Activated CD4-positive, alpha-beta T cell treated with anti-CD3 and anti-CD28 coated beads for 48 hours (primary cell): Measurements from ENCODE around the gene BUD31.
"Not testable (repeated sequence)": the region's sequence is repeated elsewhere in the genome, so short reads cannot be mapped to it uniquely, and the experiment has no call there.

Experiments
- DNase-seq: peaks from one replicate; pipeline ENCODE4 v3.0.0-alpha.2; 2020

BUD31 gene

DNA sequence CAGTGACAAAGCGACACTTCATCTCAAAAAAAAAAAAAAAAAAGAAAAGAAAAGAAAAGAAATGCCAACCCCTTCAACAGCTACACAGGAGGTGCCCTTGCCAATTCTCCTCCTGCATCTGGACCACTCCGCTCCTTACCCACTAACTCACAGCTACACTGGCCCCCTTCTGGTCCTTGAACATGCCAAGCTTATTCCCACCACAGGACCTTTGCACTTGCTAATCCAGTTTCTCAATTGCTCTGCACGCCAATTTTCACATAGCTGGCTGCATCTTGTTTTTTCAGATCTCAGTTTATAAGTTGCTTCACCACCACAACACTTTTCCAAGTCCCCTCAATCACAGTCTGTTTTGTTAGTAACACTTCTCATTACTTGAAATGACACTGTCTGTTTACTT, 5.9 kb upstream of the BUD31 start:
- no peak for DNase-seq

DNA sequence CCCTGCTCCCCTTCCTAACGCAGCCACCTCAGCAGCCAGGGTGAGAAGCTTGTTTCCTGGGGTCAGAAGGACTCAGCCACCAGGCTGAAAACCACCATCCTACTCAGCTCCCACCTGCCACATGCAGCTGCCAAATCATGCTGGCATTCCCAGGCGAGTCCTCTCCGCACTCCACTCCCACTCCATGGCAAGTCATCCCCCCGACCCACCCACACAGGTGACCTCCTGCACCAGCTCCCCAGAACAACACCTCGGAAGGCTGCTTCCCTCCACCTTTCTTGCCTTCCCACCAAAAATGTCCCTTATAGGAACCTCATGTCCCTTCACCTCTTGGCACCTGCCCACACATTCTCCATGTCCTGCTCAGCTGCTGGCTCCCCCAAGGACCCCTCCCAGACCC, 5.0 kb upstream of the BUD31 start:
- no peak for DNase-seq

DNA sequence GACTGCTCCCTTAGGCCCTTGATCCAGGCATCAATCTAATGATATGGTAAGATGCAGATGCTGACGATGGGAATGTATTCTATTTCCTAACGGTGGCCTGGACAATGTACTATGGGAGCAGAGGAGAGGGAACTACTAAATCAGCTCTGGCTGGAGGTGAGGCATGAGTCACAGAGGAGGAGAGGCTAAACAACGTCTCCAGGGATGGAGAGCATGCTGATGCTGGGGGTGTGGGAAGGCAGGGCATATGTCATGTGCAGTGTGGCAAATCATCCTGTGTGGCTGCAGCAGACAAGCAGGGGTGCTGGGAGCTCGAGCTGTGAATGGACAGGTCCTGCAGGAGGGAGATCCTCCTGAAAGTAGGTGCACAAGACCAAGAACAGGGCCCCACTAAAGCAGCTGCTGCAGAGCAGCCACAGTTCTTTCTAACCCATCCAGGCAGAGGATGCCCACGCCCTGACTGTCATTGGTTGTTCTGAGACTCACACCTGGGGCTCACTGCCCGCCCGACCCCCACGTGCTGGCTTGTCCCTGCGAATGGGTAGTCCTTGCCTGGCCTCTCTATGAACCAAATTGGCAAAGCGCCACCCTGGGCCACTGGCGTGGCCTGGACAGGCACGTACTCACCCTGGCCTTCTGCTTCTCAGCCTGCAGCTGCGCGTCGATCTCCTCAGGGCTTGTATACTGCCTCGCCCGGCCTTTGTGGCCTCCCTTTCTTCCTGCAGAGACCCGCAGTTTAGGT, 4.4 kb upstream of the BUD31 start:
- no peak for DNase-seq

DNA sequence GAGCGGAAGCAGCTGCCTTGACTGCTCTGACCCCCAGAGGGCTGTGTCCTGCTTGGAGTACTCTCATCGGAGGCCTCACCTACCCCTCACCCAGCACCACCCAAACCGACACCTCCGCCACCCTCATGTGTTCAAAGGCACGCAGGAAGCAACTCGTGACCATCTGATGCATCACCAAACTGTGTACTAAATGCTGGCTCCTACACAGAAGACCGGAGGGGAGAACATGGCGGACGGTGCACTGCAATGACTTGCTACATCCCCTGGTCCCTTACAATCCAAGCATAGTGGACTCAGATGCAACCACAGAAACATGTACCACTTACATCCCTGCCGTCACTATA, 3.8 kb upstream of the BUD31 start:
- DNase-seq = no peak

DNA sequence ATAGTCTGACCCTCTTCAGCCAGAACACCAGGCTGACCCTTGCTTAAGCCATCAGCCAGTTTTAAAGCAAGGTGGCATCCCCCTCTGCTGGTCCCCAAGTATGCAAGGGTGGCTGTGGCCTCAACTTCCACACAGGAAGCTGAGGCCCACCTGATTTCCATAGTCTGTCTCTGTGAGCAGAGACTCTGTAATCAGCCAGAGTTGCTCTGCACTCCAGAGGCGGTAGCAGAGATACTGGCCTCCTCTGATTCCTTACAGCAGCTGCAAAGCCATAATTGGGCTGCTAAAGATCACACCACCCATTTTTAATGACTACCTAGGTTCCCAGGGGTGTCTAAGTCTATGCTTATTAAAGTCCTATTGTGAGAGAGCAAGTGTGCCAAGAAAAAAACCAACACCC, 2.2 kb upstream of the BUD31 start:
- DNase-seq = no peak

DNA sequence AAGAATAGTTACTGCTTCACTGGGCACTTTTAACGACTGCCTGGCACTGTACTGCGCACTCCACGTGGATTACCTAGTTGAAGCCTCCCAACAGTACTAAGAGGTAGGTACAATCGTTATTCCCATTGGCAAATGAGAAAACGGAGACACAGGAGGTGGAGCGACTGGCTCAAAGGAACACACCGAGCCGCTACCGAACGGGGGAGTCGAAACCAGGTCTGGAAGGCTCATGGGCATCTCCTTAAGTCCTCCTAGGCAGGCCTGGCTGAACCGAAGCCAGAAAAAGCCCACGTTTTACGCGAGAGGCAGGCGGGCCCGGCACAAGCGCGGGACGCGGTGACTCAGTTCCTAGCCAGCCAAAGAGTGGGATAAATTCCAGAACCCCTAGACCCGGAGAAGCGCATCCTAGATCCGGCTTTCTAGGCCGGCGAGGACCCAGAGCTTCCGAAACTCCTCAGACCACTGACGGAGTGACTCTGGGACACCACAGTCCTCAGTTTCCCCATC, 844 bp upstream of the BUD31 start:
- peak; percentile 63 for DNase-seq

DNA sequence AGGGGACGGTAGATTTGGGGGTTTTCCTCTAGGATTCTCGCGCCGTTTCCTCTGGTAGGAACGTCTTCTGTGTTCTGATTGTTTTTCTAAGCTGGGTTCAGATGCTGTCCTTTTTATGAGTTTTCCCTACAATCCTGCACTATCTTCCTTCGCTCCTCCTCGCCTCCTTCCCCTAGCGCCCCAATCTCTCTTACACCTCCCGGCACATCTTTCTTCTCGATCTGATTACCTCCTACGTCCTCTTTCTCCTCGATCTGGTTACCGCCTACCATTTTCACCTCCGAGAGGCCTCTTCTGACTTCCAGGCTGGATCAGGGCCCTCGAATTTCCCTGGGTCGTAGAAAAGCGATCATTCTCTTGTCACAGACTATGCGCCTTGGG, 413 bp downstream of the BUD31 start:
- DNase-seq = no peak

DNA sequence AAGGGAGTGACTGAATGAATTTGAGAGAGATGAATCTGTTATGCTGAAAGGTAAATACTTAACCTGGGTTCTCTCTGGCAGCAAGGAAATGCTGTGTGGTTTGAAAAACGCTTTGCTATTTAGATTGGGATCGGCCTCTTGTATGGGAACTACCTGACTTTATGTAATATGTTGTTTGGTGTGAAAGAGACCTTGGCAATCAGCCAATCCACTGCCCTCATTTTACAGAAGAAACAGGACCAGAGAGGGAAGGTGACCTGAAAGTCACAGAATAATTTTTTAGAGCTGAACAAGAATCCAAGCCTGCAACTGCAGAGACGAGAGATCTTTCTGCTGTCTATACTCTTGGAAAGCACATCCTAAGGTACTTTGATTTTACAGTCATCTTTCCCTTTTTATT, 1.0 kb downstream of the BUD31 start:
- DNase-seq = no peak

DNA sequence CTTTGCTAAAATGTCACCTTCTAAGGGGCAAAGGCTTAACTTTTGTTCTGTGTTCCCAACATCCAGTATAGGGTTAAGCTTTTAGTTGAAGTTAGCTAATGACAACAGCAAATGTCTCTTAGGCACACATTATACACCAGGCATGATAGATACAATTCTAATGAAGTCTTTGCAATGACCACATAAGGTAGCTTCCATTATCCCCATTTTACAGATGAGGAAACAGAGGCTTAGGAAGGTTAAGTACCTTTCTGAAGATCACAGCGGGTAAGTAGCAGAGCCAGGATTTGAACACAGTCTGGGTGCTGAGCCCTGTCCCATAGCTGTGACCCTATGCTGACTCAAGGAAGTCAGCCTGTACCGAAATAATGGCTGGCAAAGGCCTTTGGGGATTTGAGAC, 1.9 kb downstream of the BUD31 start:
- DNase-seq = no peak

DNA sequence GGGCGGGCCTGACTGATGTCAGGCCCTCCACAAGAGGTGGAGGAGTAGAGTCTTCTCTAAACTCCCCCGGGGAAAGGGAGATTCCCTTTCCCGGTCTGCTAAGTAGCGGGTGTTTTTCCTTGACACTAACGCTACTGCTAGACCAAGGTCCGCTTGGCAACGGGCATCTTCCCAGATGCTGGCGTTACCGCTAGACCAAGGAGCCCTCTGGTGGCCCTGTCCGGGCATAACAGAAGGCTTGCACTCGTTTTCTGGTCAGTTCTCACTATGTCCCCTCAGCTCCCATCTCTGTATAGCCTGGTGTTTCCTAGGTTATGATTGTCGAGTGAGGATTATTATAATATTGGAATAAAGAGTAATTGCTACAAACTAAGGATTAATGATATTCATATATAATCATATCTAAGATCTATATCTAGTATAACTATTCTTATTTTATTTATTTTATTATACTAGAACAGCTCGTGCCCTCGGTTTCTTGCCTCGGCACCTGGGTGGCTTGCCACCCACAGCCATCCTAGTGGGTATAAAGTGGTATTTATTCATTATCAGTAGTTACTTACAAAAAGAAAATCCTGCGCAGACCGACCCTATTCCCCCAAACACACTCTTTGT, 6.9 kb downstream of the BUD31 start:
- peak; percentile 47 for DNase-seq

DNA sequence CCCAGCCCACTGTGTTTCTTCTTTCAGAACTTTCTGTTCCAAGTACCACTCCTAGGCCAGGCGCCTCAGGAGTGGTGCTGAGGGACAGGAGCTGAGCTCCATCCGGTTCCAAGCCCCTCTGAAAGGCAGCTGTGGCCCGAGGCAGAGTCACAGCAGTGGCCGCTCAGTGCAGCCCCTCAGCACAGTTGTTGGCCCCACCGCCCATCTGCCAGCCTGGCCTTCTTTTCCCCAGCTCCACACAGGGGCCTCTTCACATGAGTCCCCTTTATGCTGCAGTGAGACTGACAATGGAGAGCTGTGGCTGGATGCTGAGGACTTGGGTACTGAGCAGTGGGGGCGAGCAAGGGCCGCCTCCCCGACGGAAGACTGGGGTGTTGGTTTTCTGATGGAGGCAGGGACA, 9.5 kb downstream of the BUD31 start:
- DNase-seq = no peak

DNA sequence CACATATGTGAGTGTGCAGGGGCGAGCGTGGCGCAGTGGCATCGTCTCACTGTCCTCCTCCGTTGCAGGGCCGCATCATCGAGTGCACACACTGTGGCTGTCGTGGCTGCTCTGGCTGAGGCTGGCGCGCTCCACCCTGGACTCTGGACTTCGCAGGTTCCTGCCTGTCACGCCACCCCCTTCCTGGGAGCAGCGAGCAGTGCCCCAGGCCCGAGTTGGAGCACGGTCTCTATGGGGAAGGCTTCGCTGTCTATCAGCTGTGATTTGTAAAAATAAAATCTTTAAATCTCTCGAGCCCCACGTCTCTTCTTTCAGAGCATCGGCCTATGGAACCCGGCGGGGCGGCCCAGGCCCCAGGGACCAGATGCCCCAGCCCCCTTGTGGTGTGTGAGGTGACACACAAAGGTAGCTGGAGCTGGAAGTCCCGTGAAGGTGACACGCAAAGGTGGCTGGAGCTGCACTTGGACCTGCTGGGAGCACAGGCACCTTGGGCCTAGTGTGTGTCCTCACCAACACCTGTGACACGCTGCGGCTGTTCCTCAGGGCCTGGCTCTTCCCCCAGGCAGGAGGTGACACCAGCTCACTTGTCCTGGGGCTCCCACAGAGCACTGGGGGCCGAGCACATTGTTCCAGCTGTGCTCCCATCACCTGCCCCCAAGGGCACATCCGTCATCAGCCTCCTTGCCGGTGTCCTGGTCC, 10.7 kb downstream of the BUD31 start:
- no peak for DNase-seq

DNA sequence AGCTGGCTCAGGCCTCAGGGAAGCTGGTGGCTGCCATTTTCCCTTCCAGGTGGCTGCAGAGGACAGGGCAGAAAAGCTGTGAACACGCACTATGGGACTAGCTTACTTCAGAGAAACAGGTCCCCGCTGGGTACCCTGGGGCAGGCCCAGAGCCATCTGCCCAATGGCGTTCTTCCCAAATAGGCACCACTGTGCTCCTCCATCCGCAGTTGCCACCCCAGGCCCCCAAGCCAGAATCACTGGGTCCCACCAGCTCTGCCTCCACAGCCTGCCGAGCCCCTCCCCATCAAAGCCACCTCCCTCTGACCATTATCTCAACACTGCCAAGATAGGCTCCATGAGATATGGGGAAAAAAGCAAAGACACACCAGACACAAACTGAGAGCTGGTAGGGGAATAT, 11.4 kb downstream of the BUD31 start:
- DNase-seq = no peak

DNA sequence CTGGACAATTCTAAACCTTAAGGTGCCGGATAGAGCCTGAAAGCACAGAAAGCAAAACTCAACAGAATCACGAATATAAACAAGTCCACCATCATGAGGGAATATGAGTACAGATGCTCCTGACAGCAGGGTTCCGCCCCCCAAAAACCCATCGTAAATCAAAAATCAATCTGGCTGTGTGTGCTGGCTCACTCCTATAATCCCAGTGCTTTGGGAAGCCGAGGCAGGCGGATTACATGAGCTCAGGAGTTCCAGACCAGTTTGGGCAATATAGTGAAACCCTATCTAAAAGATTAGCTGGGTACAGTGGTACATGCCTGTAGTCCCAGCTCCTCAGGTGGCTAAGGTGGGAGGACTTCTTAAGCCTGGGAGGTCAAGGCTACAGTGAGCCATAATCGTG, 12.2 kb downstream of the BUD31 start:
- DNase-seq = no peak

DNA sequence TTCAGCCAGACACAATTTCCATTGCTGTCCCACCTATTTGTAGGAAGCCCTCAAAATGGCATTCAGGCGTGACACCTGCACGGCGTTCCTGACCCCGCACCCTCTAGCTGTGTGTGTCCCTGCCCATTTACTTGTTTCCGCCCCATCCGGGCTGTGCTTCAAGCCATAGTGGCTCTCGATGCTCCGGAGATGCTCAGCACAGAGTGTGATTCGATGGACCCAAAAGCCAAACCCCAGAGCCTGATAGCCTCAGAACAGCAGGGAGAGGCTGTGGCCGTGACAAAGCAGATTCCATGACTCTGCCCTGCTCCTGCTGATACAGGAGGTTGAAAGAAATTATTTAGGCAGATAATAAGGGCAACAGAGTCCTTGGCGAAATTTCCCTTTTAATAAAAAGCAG, 13.4 kb downstream of the BUD31 start:
- no peak for DNase-seq

DNA sequence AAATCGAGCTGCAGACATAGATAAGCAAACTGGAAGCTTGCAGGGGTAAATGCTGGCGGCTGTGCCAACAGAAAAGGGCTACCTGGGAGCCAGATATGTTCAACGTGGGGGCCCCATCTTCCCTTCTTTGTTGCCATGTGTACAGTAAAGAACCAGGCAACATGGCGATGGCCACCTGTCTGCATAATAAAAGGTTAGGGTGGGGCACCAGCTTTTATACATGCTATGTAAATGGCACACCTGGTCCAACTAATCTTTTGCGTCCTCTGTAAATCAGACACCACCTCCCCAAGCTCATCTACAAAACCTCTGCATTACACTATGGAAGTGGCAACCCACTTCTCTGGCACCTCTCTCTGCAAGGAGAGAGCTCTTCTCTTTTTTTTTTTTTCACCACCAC, 13.9 kb downstream of the BUD31 start:
- DNase-seq = no peak

DNA sequence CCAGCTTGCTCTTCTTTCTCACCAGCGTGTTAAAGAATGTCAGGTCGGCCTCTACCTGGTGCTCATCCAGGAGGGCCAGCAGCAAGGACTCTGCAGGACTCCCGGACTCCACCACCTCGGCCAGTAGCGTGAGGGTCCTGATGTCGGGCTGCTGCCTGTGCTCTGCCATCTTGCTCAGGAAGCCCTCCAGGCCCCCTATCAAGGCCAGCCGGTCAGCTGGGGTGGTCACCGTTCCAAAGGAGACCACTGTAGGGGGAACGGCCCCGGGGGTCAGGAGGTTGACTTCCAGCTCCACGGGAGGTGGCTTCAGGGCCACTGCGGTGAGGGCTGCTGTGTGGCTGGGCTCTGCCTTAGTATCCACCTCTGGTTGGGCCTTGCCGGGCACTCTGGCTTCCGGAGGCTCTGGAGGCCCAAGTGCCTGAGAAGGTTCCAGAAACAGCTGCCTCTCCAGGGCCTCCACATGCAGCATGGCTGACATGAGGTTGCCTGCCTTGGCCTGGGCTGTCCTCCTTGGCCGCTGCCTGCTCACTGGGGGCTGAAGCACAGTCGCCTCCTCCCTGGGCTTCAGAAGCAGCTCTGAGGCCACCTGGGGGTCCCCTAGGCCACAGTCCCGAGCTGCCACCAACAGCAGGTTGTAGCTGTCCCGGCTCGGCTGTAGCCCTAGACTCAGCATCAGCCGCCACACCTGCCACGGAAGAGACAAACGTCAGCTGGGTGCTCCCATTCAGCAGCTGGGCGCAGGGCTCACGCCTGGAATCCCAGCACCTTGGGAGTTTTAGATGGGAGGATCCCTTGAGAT, 16.4 kb downstream of the BUD31 start:
- no peak for DNase-seq

DNA sequence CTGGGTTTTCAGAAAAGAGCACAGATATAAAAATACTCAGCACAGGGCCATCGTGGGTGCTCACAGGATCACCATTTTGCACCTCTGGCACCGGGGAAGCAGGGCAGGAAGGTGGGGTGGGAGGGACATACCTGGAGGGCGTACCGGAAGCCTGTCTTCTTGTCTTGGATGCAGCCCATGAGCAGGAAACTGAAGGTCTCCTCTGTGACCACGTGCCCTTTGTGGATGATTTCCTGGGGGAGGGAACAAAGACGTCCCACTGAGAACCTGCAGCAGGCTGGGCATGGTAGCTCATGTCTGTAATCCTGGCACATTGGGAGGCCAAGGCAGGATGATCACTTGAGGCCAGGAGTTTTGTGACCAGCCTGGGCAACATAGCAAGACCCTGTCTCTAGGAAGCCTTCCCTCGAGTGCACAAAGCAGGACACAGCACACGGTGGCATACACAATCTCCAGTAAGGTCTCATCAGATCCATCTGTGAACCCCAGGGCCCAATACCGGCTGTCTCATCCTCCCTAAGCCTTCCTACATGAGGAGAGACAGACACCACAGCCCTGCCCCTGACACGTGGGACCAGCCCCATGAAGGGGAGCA, 20.3 kb downstream of the BUD31 start:
- DNase-seq = no peak

DNA sequence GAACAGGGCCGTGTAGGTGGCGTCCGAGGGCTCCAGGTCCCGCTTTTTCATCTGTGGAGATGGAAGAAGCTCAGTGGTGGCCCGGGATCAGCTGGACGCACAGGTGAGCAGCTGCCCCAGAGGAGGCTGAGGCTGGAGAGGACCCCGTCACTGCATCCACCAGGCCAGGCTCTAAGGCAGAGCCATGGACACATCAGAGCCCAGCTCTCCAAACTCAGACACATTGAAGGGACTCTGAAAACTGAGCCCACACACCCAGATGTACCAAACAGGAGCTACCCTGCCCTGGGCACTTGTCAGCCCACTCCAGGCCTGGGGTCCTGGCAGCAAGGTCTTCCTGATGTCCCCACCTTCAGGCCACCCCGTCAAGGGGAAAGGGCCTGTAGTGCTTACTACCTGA, 21.0 kb downstream of the BUD31 start:
- DNase-seq = no peak

DNA sequence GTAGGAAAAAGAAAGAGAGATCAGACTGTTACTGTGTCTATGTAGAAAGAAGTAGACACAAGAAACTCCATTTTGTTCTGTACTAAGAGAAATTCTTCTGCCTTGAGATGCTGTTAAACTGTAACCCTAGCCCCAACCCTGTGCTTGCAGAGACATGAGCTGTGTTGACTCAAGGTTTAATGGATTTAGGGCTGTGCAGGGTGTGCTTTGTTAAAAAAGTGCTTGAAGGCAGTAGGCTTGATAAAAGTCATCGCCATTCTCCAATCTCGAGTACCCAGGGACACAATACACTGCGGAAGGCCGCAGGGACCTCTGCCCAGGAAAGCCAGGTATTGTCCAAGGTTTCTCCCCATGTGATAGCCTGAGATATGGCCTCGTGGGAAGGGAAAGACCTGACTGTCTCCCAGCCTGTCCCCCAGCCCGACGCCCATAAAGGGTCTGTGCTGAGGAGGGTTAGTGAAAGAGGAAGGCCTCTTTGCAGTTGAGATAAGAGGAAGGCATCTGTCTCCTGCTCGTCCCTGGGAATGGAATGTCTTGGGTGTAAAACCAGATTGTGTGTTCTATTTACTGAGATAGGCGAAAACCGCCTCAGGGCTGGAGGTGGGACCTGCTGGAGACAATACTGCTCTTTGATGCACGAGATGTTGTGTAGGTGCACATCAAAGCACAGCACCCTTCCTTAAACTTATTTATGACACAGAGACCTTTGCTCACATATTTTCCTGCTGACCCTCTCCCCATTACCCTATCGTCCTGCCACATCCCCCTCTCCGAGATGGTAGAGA, 23.2 kb downstream of the BUD31 start:
- not testable (repeated sequence) for DNase-seq

DNA sequence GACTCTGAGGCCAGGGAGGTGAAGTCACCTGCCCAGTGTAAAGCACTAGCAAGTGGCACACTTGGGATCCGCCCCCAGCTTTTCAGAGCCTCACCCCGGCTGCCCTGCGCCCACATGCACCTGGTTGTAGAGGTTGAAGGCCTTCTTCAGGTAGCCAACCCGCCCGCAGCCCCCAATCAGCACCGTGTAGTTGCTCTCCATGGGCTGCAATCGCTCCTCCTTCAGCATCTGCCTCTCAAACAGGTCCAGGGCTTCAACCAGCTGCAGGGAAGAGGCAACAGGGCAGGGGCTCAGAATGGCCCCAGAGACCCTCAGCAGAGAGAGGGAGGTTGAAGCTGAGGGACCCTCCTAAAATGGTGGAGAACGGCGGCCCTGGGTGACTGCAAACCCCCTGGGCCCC, 24.4 kb downstream of the BUD31 start:
- DNase-seq = no peak

DNA sequence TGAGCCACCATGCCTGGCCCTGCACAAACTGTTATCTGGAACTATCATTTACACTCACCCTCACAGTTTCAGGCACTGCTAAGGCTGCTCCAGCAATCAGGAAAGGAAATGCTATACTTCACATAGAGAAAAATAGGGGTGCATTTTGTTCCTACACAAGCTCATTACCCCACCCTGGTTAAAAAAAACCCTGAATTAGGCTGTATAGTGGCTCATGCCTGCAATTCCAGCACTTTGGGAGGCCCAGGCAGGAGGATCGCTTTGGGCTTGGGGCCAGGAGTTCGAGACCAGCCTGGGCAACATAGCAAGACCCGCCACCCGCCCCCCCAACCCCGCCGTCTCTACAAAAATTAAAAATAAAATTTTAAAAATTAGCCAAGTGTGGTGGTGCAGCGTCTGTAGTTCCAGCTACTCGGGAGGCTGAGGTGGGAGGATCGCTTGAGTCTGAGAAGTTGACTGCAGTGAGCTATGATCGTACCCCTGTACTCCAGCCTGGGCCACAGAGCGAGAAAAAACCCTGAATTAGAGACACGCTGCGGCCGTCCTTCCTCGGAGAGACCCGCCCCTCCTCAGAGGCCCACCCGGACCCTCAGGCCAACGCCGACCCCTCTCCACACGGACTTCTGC, 29.3 kb downstream of the BUD31 start:
- no peak for DNase-seq
